HEK293T (cell line): ENCODE measurements around the gene MAP2K7.
"Not testable (repeated sequence)": the region's sequence is repeated elsewhere in the genome, so short reads cannot be mapped to it uniquely, and the experiment has no call there.

Experiments used
- FOXM1 ChIP-seq: fragments of 450-650 bp; IDR thresholded peaks from 2 replicates; pipeline ENCODE4 v1.6.1; 2017; ENCODE audit warnings: mild to moderate bottlenecking, borderline replicate concordance
- HDGF ChIP-seq: fragments of 450-650 bp; IDR thresholded peaks from 2 replicates; pipeline ENCODE4 v1.6.1; 2017; ENCODE audit warnings: antibody characterized with exemption, borderline replicate concordance
- NFRKB ChIP-seq: fragments of 450-650 bp; IDR thresholded peaks from 2 replicates; pipeline ENCODE4 v1.6.1; 2016; ENCODE audit warnings: mild to moderate bottlenecking, moderate library complexity
- SP1 ChIP-seq: fragments of 450-650 bp; IDR thresholded peaks from 2 replicates; pipeline ENCODE4 v1.6.1; 2017
- TARDBP ChIP-seq: fragments of 450-650 bp; IDR thresholded peaks from 2 replicates; pipeline ENCODE4 v1.6.1; 2016

- not testable (repeated sequence) for TF ChIP-seq SP1, HDGF, TARDBP, FOXM1, NFRKB
Measured at GRCh38 chr19:7859087-7859486, 44.6 kb upstream of the MAP2K7 start.
